Measurements from ENCODE around the gene CARD11. TPM values are rescaled to one million over a fixed set of nuclear protein-coding genes. Genes with fewer than 3 reads are reported as not detected.

Gene CARD11
- total and polyA plus RNA-seq, 2 of the 13 experiments (the other 11 are each of a cell fraction or from before 2014, with no cell fraction given), result 0.04 TPM; not detected in 1

DNA sequence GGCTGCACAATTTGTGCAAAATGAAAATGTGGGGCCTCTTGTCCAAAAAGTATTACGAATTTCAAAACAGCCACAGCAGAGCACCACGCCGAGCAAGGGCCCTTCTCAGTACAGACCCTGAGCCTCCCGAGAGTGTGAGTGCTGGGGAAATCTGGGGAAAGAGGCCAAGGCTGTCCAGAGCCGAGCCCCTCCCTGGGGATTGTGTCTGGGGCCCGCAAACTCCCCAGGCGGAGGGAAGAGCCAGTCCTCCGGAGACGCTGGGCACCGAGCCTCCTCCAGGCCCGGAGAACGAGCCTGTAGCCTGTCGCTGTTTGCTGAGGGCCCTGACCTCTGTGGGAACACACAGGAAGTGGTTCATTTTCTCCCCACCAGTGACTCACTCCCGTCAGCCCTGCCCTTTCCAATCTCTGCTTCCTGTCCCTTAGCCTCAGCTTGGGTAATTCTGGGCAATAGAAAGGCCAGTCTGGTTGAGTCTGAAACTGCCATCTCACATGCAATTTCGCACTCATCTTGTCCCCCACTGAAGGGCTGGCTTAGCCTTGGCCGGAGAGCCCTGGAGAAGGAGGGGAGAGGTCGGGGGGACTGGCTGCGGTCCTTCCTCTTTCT, 180.1 kb downstream of the CARD11 start (continued):
- TF ChIP-seq, protein P1, sequence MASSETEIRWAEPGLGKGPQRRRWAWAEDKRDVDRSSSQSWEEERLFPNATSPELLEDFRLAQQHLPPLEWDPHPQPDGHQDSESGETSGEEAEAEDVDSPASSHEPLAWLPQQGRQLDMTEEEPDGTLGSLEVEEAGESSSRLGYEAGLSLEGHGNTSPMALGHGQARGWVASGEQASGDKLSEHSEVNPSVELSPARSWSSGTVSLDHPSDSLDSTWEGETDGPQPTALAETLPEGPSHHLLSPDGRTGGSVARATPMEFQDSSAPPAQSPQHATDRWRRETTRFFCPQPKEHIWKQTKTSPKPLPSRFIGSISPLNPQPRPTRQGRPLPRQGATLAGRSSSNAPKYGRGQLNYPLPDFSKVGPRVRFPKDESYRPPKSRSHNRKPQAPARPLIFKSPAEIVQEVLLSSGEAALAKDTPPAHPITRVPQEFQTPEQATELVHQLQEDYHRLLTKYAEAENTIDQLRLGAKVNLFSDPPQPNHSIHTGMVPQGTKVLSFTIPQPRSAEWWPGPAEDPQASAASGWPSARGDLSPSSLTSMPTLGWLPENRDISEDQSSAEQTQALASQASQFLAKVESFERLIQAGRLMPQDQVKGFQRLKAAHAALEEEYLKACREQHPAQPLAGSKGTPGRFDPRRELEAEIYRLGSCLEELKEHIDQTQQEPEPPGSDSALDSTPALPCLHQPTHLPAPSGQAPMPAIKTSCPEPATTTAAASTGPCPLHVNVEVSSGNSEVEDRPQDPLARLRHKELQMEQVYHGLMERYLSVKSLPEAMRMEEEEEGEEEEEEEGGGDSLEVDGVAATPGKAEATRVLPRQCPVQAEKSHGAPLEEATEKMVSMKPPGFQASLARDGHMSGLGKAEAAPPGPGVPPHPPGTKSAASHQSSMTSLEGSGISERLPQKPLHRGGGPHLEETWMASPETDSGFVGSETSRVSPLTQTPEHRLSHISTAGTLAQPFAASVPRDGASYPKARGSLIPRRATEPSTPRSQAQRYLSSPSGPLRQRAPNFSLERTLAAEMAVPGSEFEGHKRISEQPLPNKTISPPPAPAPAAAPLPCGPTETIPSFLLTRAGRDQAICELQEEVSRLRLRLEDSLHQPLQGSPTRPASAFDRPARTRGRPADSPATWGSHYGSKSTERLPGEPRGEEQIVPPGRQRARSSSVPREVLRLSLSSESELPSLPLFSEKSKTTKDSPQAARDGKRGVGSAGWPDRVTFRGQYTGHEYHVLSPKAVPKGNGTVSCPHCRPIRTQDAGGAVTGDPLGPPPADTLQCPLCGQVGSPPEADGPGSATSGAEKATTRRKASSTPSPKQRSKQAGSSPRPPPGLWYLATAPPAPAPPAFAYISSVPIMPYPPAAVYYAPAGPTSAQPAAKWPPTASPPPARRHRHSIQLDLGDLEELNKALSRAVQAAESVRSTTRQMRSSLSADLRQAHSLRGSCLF (CRISPR knock-in tag; IDR thresholded peaks at IDR 0.05; ENCODE audit: borderline replicate concordance), result 0 out of 2 replicates have a peak, but pooled peaks have one; percentile 51
- 0 out of 2 replicates have a peak, but pooled peaks have one; percentile 20 for TF ChIP-seq SIX1 (CRISPR knock-in tag; IDR thresholded peaks at IDR 0.05; ENCODE audit: borderline replicate concordance)
- TF ChIP-seq, protein P2, sequence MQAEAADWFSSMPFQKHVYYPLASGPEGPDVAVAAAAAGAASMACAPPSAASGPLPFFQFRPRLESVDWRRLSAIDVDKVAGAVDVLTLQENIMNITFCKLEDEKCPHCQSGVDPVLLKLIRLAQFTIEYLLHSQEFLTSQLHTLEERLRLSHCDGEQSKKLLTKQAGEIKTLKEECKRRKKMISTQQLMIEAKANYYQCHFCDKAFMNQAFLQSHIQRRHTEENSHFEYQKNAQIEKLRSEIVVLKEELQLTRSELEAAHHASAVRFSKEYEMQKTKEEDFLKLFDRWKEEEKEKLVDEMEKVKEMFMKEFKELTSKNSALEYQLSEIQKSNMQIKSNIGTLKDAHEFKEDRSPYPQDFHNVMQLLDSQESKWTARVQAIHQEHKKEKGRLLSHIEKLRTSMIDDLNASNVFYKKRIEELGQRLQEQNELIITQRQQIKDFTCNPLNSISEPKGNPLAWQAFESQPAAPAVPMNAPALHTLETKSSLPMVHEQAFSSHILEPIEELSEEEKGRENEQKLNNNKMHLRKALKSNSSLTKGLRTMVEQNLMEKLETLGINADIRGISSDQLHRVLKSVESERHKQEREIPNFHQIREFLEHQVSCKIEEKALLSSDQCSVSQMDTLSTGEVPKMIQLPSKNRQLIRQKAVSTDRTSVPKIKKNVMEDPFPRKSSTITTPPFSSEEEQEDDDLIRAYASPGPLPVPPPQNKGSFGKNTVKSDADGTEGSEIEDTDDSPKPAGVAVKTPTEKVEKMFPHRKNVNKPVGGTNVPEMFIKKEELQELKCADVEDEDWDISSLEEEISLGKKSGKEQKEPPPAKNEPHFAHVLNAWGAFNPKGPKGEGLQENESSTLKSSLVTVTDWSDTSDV (CRISPR knock-in tag; IDR thresholded peaks at IDR 0.05), result peak; percentile 26; the same call in 1 of the 2 replicates
- peak; percentile 71; the same call in 1 of the 2 replicates for TF ChIP-seq SRY (CRISPR knock-in tag; IDR thresholded peaks at IDR 0.05)
- no peak for TF ChIP-seq NAIF1 (CRISPR knock-in tag; IDR thresholded peaks at IDR 0.05; ENCODE audit: borderline replicate concordance)
- no peak for TF ChIP-seq IRX3 (CRISPR knock-in tag; IDR thresholded peaks at IDR 0.05; ENCODE audit: borderline replicate concordance, low read depth)
- TF ChIP-seq, protein P3, sequence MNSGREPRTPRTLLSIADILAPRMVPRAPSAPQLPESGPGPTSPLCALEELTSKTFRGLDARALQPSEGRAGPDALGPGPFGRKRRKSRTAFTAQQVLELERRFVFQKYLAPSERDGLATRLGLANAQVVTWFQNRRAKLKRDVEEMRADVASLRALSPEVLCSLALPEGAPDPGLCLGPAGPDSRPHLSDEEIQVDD (CRISPR knock-in tag; IDR thresholded peaks at IDR 0.05; ENCODE audit: borderline replicate concordance), result no peak
- TF ChIP-seq ZSCAN20 (CRISPR knock-in tag; IDR thresholded peaks at IDR 0.05; ENCODE audit: borderline replicate concordance), result 0 out of 2 replicates have a peak, but pooled peaks have one; percentile 58
- TF ChIP-seq, protein P4, sequence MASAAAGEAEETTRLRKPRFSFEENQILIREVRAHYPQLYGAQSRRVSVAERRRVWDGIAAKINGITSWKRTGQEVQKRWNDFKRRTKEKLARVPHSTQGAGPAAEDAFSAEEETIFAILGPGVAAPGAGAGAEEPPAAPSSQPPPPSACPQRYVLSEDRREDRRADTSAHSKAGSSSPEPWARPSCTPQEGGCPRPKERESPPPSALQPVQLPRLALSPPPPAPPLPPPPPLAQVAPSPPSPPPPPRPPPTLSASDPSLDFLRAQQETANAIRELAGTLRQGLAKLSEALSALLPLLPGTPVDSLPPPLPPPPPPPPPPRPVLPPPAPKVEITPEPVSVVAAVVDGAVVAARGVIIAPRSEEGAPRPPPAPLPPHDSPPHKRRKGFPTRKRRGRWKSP (CRISPR knock-in tag; IDR thresholded peaks at IDR 0.05), result no peak; the same call in 1 of the 2 replicates
- TF ChIP-seq, protein P5, sequence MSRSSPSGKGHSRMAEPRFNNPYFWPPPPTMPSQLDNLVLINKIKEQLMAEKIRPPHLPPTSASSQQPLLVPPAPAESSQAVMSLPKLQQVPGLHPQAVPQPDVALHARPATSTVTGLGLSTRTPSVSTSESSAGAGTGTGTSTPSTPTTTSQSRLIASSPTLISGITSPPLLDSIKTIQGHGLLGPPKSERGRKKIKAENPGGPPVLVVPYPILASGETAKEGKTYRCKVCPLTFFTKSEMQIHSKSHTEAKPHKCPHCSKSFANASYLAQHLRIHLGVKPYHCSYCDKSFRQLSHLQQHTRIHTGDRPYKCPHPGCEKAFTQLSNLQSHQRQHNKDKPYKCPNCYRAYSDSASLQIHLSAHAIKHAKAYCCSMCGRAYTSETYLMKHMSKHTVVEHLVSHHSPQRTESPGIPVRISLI (CRISPR knock-in tag; IDR thresholded peaks at IDR 0.05; ENCODE audit: borderline replicate concordance), result no peak; the same call in 1 of the 2 replicates
- TF ChIP-seq KDM3A (CRISPR knock-in tag; IDR thresholded peaks at IDR 0.05; ENCODE audit: low read depth), result no peak; the same call in 1 of the 2 replicates
- no peak for TF ChIP-seq TAF15 (IDR thresholded peaks at IDR 0.05; ENCODE audit: low read depth, low read length, poor library complexity, severe bottlenecking)
- TF ChIP-seq KDM5B (CRISPR knock-in tag; IDR thresholded peaks at IDR 0.05; ENCODE audit: borderline replicate concordance), result no peak
- TF ChIP-seq ZNF337 (CRISPR knock-in tag; IDR thresholded peaks at IDR 0.05; ENCODE audit: borderline replicate concordance, low read depth), result no peak
- TF ChIP-seq ZNF607 (CRISPR knock-in tag; IDR thresholded peaks at IDR 0.05; ENCODE audit: borderline replicate concordance), result peak; percentile 16; the same call in 1 of the 2 replicates
- no peak for TF ChIP-seq SYNCRIP (IDR thresholded peaks at IDR 0.05; ENCODE audit: insufficient read depth, low read depth, low read length)
- TF ChIP-seq ZNF230 (CRISPR knock-in tag; IDR thresholded peaks at IDR 0.05), result no peak
